K562 (cell line): ENCODE measurements around the gene TAF4. TPM values are rescaled to one million over a fixed set of nuclear protein-coding genes. Genes with fewer than 3 reads are reported as not detected.

Source experiments
- ARID3A ChIP-seq: IDR thresholded peaks from 2 replicates; pipeline ENCODE4 v1.6.1; 2012; ENCODE audit warnings: low read depth, low read length, improper control_type of control experiment, borderline replicate concordance
- ELK1 ChIP-seq: sonication (generic); formaldehyde crosslinking; IDR thresholded peaks from 2 replicates; pipeline ENCODE4 v1.8.1; 2022; ENCODE audit warnings: missing genetic modification reagents
- GABPB1 ChIP-seq: sonication (generic); formaldehyde crosslinking; IDR thresholded peaks from 2 replicates; pipeline ENCODE4 v1.8.0; 2022; ENCODE audit warnings: mild to moderate bottlenecking, missing genetic modification reagents
- HDAC8 ChIP-seq: fragments of 450-650 bp; IDR thresholded peaks from 2 replicates; pipeline ENCODE4 v1.6.1; 2016; ENCODE audit warnings: mild to moderate bottlenecking, missing genetic modification characterization, moderate library complexity, missing compliant biosample characterization
- MTA1 ChIP-seq: fragments of 450-650 bp; IDR thresholded peaks from 2 replicates; pipeline ENCODE4 v1.6.1; 2017; ENCODE audit warnings: borderline replicate concordance
- POLR3A ChIP-seq: IDR thresholded peaks from 2 replicates; pipeline ENCODE4 v1.6.1; 2011; ENCODE audit warnings: borderline replicate concordance, mild to moderate bottlenecking, moderate library complexity; ENCODE audit not compliant: insufficient read length, insufficient read depth; ENCODE audit errors: extremely low read depth
- RERE ChIP-seq: sonication (generic); formaldehyde crosslinking; IDR thresholded peaks from 2 replicates; pipeline ENCODE4 v1.8.0; 2023; ENCODE audit warnings: missing genetic modification reagents, mild to moderate bottlenecking, borderline replicate concordance
- TCF7 ChIP-seq: sonication (generic); IDR thresholded peaks from 2 replicates; pipeline ENCODE4 v1.6.1; 2016; ENCODE audit warnings: antibody characterized with exemption, borderline replicate concordance
- TOE1 ChIP-seq, 2 experiments: fragments of 450-650 bp in 1 of 2; sonication (generic) in 1 of 2; formaldehyde crosslinking in 1 of 2; IDR thresholded peaks; 2 replicates each; pipeline versions ENCODE4 v1.7.1 to v1.8.0; 2016 to 2022; ENCODE audit warnings: borderline replicate concordance in 2 of 2, mild to moderate bottlenecking in 2 of 2, antibody characterized with exemption in 1 of 2, inconsistent platforms in 1 of 2, low read depth in 1 of 2, missing genetic modification reagents in 1 of 2, moderate library complexity in 1 of 2
- ZKSCAN1 ChIP-seq: fragments of 150-350 bp; IDR thresholded peaks from 2 replicates; pipeline ENCODE4 v1.6.1; 2016; ENCODE audit warnings: low read depth, low read length
- ZNF41 ChIP-seq: fragments of 250-450 bp; sonication (Bioruptor Pico); conservative IDR thresholded peaks from 2 replicates; pipeline ENCODE4 v1.4.0; 2020; ENCODE audit warnings: mild to moderate bottlenecking
- polyA plus RNA-seq, 8 experiments: library from polyadenylated mRNA; depleted of rRNA in 4 of 8; stranded (reverse) in 5 of 8; unstranded in 3 of 8; fragments of >200 nt; fragmentation: Nextera tagmentation in 2 of 8; fragmentation: Illumina TruSeq in 1 of 8; extraction: Ambion mirVana in 2 of 8; extraction: Trizol in 1 of 8; gene quantifications; 2 replicates each; pipeline versions ENCODE4 v1.2.1 to v1.2.3, GENCODE V29; 2011 to 2014; ENCODE audit warnings: inconsistent platforms in 1 of 8, missing spikeins in 1 of 8
- total RNA-seq, 7 experiments: library from RNA; depleted of rRNA in 6 of 7; stranded (reverse); fragments of >200 nt in 6 of 7; fragmentation: Illumina TruSeq in 2 of 7; extraction: Trizol in 2 of 7; gene quantifications; 2 replicates each; pipeline versions ENCODE4 v1.2.1 to v1.2.3, GENCODE V29; 2011 to 2021; ENCODE audit warnings: low replicate concordance in 1 of 7
- TF ChIP-seq, protein P1 (sequence below), 2 experiments: fragments of 200-800 bp in 1 of 2; sonication (Bioruptor generic) in 1 of 2; sonication (generic) in 1 of 2; formaldehyde crosslinking in 1 of 2; IDR thresholded peaks in 1 of 2; conservative IDR thresholded peaks in 1 of 2; 2 replicates each; pipeline versions ENCODE4 v1.5.0 to v1.6.1; 2016 to 2020; ENCODE audit warnings: missing compliant biosample characterization in 1 of 2, missing genetic modification characterization in 1 of 2, missing genetic modification reagents in 1 of 2
- TF ChIP-seq, protein P2 (sequence below), 2 experiments: fragments of 450-650 bp in 1 of 2; sonication (generic) in 1 of 2; formaldehyde crosslinking in 1 of 2; IDR thresholded peaks in 1 of 2; conservative IDR thresholded peaks in 1 of 2; 2 replicates each; pipeline versions ENCODE4 v1.6.1 to v1.8.1; 2016 to 2023; ENCODE audit warnings: mild to moderate bottlenecking in 2 of 2, moderate library complexity in 2 of 2, inconsistent platforms in 1 of 2, missing genetic modification reagents in 1 of 2

Gene TAF4
- total and polyA plus RNA-seq, 9 of the 15 experiments (the other 6 are each of a cell fraction or from before 2014, with no cell fraction given), result 0.44 to 28.3 (median 5.6) TPM

DNA sequence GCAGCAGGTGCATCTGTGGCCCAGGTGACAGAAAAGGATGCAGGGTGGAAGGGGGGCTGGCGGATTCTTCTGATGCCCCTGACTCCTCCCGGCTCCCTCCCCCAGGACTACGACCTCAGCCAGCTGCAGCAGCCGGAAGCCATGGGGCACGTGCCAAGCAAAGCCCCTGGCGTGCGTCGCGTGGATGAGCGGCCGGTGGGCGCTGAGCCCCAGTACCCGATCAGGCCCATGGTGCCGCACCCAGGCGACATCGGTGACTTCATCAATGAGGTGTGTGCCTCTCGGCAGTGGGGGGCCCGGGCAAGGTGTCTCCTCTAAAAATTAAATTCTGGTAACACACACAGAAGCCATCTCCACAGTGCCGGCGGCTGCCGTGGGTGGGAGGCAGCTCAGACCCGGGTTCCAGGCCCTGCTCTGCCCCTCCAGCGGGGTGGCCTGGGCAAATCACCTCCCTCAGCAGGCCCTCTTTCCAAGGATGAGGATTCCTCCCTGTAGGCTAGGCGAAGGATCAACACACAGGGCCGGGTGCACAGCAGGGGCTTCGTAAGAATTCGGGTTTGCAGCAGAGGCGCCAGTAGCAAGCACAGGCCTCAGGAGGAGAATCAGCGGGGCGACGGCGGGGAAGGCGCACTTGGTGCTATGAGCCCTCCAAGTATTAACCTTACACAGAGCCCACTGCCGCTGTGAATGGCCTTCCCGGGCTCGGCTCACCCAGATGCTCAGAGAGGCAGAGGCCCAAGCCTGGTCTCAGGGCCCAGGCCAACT is 131.5 kb downstream of the TAF4 start (continued):
- TF ChIP-seq RERE (CRISPR knock-in tag) (no peak), ELK1 (no peak), POLR3A (no peak), TCF7 (no peak), ZKSCAN1 (no peak), ZNF41 (CRISPR knock-in tag) (no peak), HDAC8 (no peak), GABPB1 (CRISPR knock-in tag) (no peak), MTA1 (no peak), ARID3A (no peak), TOE1 (IDR thresholded peaks at IDR 0.05; ENCODE audit: borderline replicate concordance) (no peak), TOE1 (CRISPR knock-in tag; IDR thresholded peaks at IDR 0.05; ENCODE audit: borderline replicate concordance, low read depth) (no peak)
- TF ChIP-seq, protein P1, sequence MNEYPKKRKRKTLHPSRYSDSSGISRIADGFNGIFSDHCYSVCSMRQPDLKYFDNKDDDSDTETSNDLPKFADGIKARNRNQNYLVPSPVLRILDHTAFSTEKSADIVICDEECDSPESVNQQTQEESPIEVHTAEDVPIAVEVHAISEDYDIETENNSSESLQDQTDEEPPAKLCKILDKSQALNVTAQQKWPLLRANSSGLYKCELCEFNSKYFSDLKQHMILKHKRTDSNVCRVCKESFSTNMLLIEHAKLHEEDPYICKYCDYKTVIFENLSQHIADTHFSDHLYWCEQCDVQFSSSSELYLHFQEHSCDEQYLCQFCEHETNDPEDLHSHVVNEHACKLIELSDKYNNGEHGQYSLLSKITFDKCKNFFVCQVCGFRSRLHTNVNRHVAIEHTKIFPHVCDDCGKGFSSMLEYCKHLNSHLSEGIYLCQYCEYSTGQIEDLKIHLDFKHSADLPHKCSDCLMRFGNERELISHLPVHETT (CRISPR knock-in tag; conservative IDR thresholded peaks at IDR 0.05 in 1 of 2, IDR thresholded peaks at IDR 0.05 in 1 of 2), result no peak
- TF ChIP-seq, protein P2, sequence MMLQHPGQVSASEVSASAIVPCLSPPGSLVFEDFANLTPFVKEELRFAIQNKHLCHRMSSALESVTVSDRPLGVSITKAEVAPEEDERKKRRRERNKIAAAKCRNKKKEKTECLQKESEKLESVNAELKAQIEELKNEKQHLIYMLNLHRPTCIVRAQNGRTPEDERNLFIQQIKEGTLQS (IDR thresholded peaks at IDR 0.05), result no peak
- TF ChIP-seq, protein P2 (CRISPR knock-in tag; conservative IDR thresholded peaks at IDR 0.05), result no peak
